Lung (tissue), 12 donors: Measurements from ENCODE around the gene AP3M1. TPM values are rescaled to one million over a fixed set of nuclear protein-coding genes. Genes with fewer than 3 reads are reported as not detected.

Experiments used
- ATAC-seq: fragments of 200-7000 bp; cut with Tn5 transposase; one replicate; pipeline ENCODE4 v1.9.1; 2020; ENCODE audit warnings: moderate number of reproducible peaks; ENCODE audit not compliant: insufficient read depth, low FRiP score
- DNase-seq, 3 donors: peaks; one replicate each; pipeline ENCODE4 v3.0.0-alpha.2; 2013 to 2017
- H3K27ac ChIP-seq, 2 donors: one replicate each; pipeline ENCODE4 v1.5.1; 2013; ENCODE audit warnings: mild to moderate bottlenecking in 2 of 2, moderate library complexity in 2 of 2, control low read depth in 1 of 2, inconsistent platforms in 1 of 2, low read depth in 1 of 2, low read length in 1 of 2
- H3K27me3 ChIP-seq, 3 donors: one replicate each; pipeline ENCODE4 v1.5.1; 2013; ENCODE audit warnings: low read length in 2 of 3; ENCODE audit not compliant: control insufficient read depth in 3 of 3, insufficient read depth in 3 of 3
- H3K36me3 ChIP-seq, 4 donors: one replicate each; pipeline ENCODE4 v1.5.1; 2013; ENCODE audit warnings: low read length in 4 of 4, mild to moderate bottlenecking in 1 of 4, moderate library complexity in 1 of 4; ENCODE audit not compliant: control insufficient read depth in 4 of 4, insufficient read depth in 4 of 4
- H3K4me1 ChIP-seq, 5 donors: one replicate each; pipeline ENCODE4 v1.5.1; 2013; ENCODE audit warnings: low read length in 5 of 5, mild to moderate bottlenecking in 2 of 5, moderate library complexity in 1 of 5; ENCODE audit not compliant: control insufficient read depth in 5 of 5, insufficient read depth in 5 of 5
- H3K4me3 ChIP-seq: one replicate; pipeline ENCODE4 v1.5.1; 2013; ENCODE audit warnings: mild to moderate bottlenecking, control low read depth, moderate library complexity
- H3K9ac ChIP-seq, 2 donors: one replicate each; pipeline ENCODE4 v1.5.1; 2013; ENCODE audit warnings: low read length in 2 of 2, control low read depth in 1 of 2; ENCODE audit not compliant: insufficient read depth in 1 of 2
- H3K9me3 ChIP-seq, 4 donors: one replicate each; pipeline ENCODE4 v1.5.1; 2013; ENCODE audit warnings: low read length in 3 of 4, mild to moderate bottlenecking in 1 of 4, moderate library complexity in 1 of 4; ENCODE audit not compliant: control insufficient read depth in 4 of 4, insufficient read depth in 3 of 4
- CTCF ChIP-seq: IDR thresholded peaks from 2 replicates; pipeline ENCODE4 v1.5.1; 2012; ENCODE audit warnings: mild to moderate bottlenecking; ENCODE audit errors: control extremely low read depth, extremely low read depth
- WGBS, 2 donors: extraction: QIAGEN DNeasy Blood & Tissue Kit; methylation state at CpG; one replicate each; pipeline ENCODE4 v1.1.7; 2013; 5-methylcytosine and 5-hydroxymethylcytosine counted together
- polyA plus RNA-seq, 2 donors: library from polyadenylated mRNA; stranded (reverse); fragments of 200-250 nt; gene quantifications; one replicate each; pipeline ENCODE4 v1.2.1, GENCODE V29; 2013
- total RNA-seq, 2 donors: library from RNA; depleted of rRNA in 1 of 2; stranded (reverse); fragments of >200 nt in 1 of 2; gene quantifications; one replicate each; pipeline ENCODE4 v1.2.1, GENCODE V29; 2014 to 2021
- donor health status: control.
- donor health status: control.
- donor health status: Bipolar disorder and iron deficiency.
- donor health status: healthy.
- donor health status: DM: yes; HTN: yes; CAD: no.

The AP3M1 gene
- total and polyA plus RNA-seq, 4 donors, result 9.0 to 51.9 (median 25.0) TPM

- Histone ChIP-seq H3K9ac (no peak overlapping the region), H3K9me3 (no peaks in the 10 kb centered on the region), H3K4me1 (peaks cover 0 to 10% (median 7%) of the 10 kb centered on the region in 5 donors), H3K27ac (no peak overlapping the region), H3K36me3 (no peaks in the 10 kb centered on the region), H3K27me3 (no peaks in the 10 kb centered on the region), H3K4me3 (no peak overlapping the region)
- ATAC-seq (no peak), DNase-seq (no peak)
- TF ChIP-seq CTCF, result no peak
- 66 to 88% methylated on average over 1 of the region's 1 CpG for WGBS, 2 donors
Observed at GRCh38 chr10:74187237-74187636, 36.6 kb upstream of the AP3M1 start.

GRCh38 chr10:74186678-74187077 is 36.0 kb upstream of the AP3M1 start:
- H3K27ac ChIP-seq, result no peak overlapping the region
- no peak for TF ChIP-seq CTCF

GRCh38 chr10:74179111-74179710 is 28.6 kb upstream of the AP3M1 start:
- H3K4me1 ChIP-seq, result peaks cover 0 to 21% (median 3%) of the 10 kb centered on the region in 5 donors
- no peak for TF ChIP-seq CTCF
- no peak overlapping the region for H3K4me3 ChIP-seq
- ATAC-seq, result no peak
- no peaks in the 10 kb centered on the region for H3K36me3 ChIP-seq
- no peak overlapping the region for H3K9ac ChIP-seq
- H3K27me3 ChIP-seq, result no peaks in the 10 kb centered on the region
- 72 to 90% methylated on average over 2 of the region's 2 CpGs for WGBS, 2 donors
- DNase-seq, result no peak
- no peaks in the 10 kb centered on the region for H3K9me3 ChIP-seq
- no peak overlapping the region for H3K27ac ChIP-seq

More at GRCh38 chr10:74186678-74187077, 36.0 kb upstream of the AP3M1 start:
- Histone ChIP-seq H3K4me1 (peaks cover 0 to 10% (median 7%) of the 10 kb centered on the region in 5 donors), H3K9me3 (no peaks in the 10 kb centered on the region), H3K27me3 (no peaks in the 10 kb centered on the region), H3K4me3 (no peak overlapping the region), H3K36me3 (no peaks in the 10 kb centered on the region), H3K9ac (peak overlapping the region in 1 of 2 donors; percentile 23)
- ATAC-seq (no peak), DNase-seq (peak in 2 of 3 donors; percentile 67 to 68)
